GM18868 (cell line): Measurements from ENCODE around the gene ETS2.

Source experiments
- ATAC-seq: cut with Tn5 transposase; IDR thresholded peaks from one replicate; pipeline ENCODE4 v1.9.1; 2021; ENCODE audit warnings: mild to moderate bottlenecking, moderate library complexity; ENCODE audit not compliant: unreplicated experiment

ETS2 gene

DNA sequence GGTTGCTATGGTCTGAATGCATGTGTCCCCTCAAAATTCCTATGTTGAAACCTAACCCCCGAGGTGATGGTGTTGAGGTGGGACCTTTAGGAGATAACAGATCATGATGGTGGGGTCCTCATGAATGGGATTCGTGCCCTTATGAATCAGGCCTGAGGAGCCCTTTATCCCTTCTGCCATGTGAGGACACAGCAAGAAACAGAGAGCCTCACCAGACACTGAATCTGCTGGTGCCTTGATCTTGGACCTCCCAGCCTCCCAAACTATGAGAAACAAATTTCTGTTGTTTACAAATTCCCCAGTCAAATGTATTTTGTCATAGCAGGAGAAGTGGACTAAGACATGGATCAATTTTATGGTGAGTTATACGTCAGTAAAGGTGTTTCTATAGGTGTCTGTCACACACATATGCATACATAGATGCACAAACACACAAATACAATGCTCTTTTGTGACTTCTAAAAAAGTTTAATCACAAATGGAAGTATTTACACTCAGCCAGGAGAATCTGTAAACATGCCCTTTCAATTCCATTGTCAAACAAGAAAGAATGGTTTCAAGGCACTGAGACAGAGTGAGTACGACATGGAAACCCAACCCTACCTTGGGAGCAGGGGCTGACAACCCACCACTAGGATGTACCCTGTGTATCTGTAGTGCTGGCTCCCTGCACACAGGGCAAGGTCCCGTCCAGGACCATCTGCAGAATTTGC lies 5.5 kb upstream of the ETS2 start:
- no peak for ATAC-seq

DNA sequence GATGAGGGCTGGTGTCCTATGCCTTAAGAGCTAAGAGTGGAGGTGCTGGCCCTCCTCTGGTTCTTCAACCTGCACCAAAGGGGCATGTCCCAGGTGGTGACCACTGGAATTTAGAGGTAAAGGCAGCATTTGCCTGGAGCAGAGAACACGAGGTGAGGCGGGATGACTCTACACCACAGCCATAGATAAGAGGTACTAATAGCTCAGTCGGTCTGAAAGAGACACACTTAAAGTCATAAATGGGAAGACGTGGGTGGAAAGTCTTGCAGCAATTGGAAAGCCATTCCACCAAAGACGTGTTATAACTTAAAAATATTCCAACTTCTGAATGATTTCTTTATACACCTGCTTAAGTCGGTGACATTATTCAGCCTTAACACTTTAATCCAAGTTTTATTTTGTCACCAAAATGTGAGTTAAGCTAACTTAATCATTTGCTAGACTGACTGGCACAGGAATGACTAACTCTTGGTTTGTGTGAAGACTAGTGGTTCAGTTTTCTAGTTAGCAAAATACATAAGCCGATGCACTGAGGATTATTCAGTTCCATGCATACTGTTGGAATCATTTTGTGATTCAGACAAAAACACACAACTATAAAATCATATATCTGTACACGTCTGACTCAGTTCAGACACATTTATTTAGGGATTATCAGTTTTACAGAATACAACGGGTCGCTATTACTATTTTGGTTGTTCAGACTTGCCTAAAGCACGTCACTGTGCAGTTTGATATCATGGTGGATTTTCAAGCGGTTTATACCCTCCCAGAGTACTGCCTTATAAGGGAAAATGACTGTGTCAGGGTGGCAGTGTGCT lies 4.6 kb upstream of the ETS2 start:
- ATAC-seq, result no peak

DNA sequence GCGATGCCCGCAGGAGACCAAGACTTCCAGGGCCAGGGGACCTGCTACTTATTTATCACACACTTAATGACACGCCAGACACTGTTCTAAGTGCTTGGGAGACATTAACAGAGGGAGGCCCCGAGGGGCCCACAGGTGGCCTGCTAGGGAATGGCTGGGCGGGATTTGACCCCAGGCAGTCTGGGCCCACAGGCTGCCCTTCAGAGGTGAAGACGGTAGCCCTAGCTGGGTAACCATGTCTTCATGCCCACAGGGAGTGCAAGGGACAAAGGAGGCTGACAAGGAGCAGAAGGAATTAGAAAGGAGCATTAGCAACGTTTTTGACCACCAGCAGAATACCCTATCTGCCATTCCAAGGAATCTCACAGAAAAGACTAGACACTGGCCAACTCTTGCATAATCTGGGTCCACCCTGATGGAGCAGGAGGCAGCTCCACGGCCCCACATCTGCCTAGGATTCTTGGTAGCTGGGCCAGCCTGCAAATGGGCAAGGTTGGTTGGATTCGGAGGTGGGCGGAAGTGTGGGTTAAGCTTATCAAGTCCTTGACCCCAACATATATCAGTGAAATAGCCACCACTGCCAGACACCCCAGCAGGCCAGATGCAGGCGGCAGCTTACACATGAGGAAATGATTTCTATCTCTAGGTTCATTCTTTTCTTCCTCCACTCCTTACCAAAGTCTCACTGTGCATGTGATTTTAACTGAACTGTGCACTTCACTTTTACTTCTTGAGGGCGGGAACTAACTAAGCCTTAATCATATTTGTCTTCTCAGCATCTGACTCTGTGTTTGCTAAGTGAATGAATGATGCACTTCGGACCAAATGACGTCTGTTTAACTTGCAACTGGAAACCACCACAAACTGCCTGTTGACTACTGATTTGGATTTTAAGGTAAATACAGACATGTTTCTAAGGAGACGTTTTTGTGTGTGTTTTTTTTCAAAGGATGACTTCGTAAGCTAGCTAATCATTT lies 3.4 kb upstream of the ETS2 start:
- ATAC-seq, result no peak

DNA sequence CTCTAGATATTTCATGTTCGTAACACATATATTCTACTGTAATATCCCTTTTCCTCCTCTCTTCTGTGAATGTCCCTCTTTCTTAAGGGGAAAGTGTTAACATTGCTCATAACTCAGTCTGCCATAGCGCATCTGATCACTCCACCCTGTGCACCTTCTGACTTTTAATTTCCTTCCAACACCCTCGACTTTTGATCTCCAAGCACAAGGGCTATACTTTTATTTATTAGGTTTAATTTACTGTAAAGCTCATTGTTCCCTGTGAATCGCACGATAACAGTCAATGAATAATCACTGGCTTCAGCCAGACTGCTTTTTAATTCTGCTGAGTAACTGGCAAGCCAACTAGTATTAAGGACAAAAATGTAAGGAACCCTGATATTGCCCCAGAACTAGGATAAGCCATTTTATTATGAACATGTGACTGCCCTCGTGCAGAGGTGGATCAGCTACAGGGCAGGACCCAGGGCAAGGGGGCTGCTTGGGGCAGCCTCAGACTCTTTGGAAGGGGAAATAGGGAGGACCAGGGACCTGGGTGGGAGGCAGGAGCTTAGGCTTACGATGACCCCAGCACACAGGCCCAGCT lies 2.6 kb upstream of the ETS2 start:
- no peak for ATAC-seq

DNA sequence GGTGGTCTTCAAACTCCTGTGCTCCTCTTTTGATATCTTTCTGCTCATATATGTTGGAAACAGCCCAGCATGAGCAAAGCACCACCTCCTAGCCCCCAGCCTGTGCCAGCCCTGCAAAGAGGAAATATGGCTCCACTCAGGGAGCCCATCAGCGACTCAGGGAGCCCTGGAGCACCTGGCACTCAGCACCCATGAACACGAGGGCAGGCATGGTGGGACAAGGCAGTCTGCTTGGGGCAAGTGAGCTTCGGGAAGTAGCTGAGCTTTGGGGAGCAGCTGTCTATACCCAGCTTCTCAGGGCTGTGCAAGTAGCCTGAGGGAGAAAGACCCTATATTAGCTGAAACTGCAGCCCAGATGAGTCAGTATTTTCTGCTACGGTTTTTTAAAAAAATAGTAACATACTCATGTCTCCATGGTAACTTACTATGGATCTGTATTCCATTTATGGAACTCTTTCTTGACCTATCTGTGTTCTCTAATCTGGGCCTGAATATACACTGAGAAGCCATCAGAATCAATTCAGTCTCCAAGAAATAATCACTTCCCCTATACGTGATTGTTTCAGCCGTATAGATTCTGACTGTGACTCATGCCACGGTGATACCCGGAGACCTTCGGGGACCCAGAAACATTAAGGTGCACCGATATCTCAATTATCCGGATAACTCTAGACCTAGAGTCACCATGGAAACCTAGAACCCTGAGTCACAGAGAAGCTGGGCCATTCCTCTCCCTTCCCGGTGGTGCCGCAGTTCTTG lies 1.5 kb upstream of the ETS2 start:
- ATAC-seq, result peak; percentile 16

DNA sequence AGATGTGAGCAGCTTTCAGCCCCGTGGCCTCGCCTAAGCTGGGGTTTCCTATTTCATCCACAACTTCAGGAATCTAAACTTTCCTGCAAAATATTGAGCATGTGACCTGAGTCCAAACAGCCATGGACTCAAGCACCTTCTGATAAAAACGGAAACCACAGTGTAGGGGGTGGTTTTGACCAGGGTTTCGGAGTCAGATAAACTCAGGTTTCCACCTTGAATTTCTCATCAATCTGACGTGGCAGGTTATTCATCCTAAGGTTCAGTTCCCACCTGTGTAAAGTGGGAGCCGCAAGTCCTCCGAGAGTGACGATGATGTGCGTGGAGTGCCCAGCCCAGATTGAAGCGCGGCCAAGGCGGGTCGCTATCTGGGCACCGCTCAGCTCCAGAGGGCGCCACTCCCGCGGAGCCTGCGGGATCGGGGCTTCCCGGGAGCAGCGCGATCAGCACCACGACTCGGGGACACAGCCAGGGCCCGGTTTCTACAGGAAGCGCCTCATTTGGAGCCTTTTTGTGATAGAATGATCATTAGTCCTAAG lies 871 bp upstream of the ETS2 start:
- ATAC-seq, result peak; percentile 24

DNA sequence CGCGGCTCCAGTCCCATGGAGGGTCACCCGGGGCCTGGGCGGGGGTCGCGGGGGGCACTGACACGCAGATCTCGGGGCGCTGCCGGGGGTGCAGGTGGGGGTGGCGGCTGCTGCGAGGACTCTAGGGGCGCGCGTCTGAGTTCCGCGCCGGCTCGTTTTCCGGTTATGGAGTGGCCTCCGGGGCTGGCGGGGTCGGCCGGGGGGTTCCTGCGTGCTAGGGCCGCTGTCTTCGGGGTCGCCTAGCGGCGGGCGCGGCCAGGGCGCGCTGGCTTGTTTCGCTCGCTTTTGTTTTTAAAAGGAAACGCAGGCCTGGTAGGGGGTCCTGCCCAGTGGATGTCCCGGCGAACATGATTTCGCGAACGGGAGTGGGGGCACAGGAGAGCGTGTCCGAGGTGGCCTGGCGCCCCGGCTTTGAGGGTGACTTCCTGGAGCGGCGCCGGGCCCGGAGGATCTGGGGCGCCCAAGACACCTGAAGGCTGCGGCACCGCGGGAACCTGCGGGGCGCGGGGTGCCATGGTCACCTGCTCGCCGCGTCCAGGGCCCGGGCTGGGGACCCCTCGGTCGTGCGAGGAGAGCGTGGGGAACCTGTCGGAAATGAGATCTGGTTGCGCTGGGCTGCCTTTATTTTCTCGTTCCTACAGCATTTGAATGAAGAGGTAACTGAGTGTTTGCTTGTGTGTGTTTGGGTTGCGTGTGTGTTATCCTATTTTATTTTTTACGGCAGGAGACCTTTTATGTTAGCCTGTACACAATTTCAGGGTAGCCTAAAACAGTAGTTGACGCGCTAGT lies 618 bp downstream of the ETS2 start:
- peak; percentile 15 for ATAC-seq

DNA sequence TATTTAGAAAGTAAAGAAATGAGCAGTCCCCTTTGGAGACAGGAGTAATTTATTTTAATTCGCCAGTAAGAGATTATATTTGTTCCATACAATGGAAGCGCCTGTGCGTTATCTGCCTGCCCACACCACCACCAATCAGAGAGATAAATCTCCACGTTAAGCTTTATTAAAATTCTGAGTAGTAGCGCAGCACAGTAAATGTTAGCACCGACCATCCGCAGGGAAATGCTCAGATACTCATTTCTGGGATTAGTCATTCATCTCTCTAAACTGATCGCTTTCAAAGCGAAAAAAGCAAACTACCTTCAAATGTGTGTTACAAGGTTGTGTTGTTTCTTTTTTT lies 1.2 kb downstream of the ETS2 start:
- ATAC-seq, result no peak

DNA sequence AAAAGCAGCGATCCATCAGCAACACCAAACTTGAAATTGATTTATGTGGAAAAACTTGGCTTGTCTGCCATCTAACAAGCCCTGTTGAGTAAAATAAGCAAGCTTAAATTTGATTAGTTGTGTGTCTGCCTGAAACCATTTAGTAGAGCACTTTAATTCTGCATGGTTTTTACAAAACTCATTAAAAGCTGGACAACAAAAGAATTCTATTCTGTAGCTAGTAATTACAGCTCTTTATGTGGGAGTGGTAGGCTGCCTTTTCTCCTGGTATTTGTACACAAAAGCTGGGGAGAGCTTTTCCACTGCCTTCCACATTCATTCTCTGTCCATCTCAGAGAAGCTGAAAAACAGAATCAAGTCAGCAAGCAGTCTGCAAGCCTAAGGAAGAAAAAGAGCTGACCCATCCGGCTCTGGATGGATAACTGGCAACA lies 1.7 kb downstream of the ETS2 start:
- no peak for ATAC-seq

DNA sequence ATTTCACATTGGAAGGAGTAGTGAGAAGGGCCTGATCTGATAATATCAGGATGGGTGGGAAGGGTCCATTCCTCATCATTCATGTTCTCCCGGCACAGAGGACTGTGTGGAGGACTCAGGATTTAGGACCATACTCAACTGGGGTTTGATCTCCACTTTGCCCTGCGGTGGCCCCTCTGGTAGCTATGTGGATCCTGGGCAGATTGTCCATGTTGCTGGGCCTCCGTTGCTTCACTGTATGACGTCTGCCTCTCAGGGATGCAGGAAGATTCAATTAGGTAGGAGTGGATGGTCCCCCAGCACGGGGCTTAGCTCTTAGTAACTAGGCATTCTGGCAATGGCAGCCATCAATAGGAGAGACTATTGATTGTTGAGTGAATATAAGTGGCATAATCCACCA lies 2.3 kb downstream of the ETS2 start:
- ATAC-seq, result no peak

DNA sequence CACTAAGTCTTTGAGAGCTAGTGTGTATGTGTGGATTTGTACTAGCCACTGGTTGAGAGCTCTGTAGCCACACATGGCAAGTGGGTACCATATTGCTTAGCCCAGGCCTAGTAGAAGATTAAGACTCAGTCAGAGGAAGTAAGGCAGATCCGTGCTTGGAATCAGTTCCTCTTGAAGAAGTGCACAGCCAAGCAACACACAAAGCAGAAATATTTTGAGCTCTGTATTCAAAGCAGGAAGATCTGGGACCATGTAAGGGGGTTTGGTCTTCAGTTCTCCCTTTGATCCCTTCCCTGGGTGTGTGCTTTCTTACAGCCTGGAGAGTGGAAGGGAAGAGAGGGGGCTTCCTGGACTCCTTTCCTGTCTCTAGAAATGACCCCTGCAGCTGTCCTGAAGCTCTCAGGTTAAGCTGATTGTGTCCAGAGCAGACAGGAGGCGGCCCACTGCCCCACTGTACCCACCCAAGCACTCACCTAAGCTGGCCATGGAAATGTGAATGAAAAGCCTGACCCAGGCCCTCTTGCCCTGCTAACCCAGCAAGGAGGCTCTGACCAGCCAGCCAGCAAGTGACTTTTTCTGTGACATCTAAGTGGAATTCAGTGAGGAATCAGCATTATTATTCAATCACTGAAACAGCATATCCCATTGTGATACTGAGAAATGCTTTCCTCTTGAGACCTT lies 3.6 kb downstream of the ETS2 start:
- ATAC-seq, result no peak

DNA sequence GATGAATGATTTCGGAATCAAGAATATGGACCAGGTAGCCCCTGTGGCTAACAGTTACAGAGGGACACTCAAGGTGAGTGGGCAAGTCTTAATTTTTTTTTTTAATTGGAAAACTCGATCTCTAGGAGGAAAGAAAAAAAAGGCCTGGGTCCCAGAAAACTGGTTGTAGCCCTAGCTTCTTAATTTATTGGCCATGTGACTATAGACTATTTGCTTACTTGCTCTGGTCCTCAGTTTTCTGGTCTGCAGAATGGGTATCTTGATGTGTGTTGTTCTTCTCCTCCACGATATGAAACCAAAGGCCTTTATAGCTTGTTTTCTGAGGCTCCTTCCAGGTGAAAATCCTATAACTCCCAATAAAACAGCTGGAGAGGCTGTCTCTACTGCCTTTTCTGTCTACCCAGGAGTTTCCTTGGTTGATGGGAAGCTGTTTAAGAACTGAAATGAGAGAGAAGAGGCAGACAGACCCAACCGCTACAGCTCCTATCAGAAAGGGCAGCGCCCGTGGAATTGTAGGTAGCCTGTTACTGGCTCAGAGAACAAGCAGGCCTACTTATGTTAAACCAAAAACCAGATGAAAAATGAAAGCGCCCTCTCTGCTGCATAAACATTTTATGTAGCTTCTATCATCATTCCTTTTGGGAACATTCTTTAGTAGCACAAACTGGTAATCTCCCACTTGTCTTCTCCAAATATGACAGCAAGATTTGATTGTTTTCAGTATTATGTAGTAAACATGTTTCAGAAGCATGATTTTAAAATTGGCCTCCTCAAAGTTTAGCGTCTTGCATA lies 4.5 kb downstream of the ETS2 start:
- no peak for ATAC-seq

DNA sequence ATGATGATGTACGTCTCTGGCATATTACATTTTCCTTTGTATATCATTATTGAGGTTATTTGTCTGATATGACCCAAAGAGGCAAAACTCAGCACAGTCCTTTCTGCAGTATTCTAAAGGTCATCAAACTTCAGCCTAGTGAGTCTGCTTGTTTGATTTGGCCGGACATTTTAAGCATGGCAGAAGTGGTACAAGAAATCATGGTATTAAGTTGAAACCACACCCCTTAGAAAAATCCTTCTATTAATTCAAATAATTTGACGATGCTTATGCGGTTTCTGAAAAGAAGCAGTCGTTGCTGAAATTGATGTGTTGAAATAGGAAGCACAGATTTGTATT lies 5.1 kb downstream of the ETS2 start:
- no peak for ATAC-seq

DNA sequence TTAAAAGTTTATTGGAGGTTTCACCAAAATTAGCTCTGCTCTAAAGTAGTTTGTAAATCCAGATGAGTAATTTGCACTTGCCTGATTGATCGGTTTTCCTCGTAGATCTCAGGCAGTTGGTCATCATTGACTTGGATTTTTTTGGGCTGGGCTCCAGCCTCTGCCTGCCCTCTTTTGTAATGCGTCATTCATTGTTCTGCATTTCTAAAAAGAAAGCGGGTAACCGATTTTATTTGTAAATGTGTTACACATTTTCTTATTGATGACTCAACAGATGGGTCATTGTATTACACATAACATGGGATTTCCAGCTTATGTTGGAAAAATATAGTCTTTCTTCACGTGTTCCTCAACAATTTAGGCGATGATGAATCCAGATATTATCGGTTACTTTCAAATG lies 5.5 kb downstream of the ETS2 start:
- ATAC-seq, result no peak

DNA sequence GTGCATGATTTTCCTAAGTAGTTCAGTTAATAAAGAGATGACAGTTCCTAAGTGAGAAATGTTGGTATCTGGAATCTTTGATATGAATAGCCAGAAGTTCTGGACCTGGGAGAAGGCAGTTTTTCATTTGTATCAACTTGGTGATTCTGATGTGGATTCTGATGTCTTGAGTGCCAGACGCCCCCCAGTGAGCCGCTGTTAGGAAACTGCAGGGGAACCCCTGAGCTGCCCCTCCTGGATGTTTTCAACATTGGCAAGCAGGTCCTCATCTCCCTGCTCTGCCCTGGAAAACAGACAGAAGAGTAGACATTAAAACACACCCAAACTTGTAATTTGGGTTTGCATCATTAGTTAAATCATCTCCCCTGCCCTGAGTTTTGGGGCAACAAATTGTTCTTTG lies 7.4 kb downstream of the ETS2 start:
- ATAC-seq, result no peak

DNA sequence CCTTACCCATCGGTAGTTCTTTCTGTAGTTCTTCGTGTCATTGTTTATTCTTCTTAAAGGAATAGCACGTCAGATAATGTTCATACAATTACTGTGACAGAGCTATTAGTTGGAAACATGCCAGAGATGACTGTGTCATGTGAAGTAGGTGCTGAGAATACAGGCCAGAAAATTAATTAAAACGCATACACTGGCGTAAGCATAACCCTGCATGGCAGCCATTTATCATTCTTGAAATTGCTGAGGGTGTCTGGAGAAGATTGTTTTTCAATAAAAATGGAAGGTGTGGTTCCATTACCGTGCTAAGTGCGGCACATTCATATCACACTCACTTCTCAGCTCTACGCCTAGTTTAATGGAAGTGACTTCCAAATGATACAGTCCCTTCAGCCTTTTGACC lies 7.8 kb downstream of the ETS2 start:
- ATAC-seq, result no peak

DNA sequence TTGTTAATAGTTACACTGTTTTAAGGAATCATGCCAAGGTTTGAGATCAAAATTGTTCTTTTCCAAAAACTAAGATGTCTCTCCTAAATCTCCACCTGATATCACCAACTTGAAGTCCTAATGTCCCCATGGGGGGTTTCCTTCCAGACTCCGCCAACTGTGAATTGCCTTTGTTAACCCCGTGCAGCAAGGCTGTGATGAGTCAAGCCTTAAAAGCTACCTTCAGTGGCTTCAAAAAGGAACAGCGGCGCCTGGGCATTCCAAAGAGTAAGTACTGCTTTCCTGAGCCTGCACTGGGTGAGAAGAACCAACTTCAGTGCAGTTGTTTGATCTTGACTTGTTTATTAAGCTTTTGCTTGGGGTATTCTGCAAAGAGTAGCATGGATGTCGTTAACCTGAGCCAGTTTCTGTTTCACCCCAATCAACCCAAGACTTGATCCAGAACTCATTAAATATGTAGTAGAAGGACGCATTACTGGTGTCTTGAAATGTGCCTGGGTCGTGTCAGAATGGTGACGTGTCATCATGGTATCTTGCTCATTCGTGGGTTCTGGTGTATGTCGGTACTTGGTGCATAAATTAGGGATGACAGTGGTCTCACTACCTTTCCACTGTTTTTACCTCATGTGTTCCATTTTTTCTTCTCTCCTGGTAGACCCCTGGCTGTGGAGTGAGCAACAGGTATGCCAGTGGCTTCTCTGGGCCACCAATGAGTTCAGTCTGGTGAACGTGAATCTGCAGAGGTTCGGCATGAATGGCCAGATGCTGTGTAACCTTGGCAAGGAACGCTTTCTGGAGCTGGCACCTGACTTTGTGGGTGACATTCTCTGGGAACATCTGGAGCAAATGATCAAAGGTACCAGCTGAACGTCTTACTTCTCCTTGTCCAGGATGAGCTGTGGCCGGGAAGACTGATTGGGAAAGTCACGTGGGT lies 8.7 kb downstream of the ETS2 start:
- no peak for ATAC-seq
